ENCODE measurements around the gene DRD2.

DRD2 gene

DNA sequence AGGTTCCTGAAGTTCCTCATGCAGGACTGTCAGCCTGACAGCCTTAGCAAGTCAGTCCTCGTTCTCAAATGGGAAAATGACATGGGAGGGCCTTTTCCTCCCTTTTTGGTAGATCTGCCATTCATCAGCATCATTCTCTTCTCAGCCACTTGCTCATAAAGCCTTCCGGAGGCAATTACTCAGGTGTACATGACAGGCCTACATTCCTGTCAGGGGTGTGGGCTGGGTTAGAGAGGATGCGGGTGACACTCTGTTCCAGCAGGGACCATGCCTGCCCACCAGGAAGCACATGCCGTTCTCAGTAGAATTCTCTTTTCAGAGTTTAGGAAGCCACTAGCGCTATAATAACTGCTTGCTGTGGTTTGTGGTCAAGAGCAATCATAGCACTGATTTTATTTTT is 111.8 kb downstream of the DRD2 start:
- no peak for DNase-seq

Measured in activated T-cell treated with anti-CD3 and anti-CD28 coated beads for 4 hours (primary cell).